Ramos (cell line): ENCODE data around the gene ADAMTSL2.
"Not testable (repeated sequence)": the region's sequence is repeated elsewhere in the genome, so short reads cannot be mapped to it uniquely, and the experiment has no call there.

Experiments used
- in situ Hi-C: fragments of 300-500 bp; cut with MboI; formaldehyde crosslinking; loops from one replicate; pipeline ENCODE4 v1.14.3; 2022; ENCODE audit warnings: low sequenced_read_pairs; ENCODE audit not compliant: unreplicated experiment

Gene ADAMTSL2

GRCh38 chr9:133552236-133552635, 17.7 kb downstream of the ADAMTSL2 start:
- in situ Hi-C loops: no loop called here

DNA sequence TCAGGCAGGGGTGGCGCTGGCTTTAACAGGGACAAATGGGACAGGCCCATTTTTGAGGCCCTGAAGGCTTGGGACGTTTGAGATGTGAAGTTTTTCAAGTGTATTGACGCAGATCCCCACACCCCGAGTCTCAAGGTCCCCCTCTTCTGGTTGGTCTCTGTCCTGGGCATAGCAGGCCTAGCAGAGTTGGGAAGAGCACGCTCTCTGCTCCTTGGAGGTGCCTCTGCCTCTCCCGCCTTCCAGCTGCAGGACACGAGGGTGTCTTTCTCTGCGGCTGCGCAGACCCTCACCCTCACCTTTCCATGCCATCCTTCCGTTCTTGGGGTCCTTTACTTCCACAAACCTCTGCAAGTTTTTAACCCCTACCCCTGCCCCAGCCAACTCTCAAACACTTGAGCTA, 18.6 kb downstream of the ADAMTSL2 start:
- in situ Hi-C loops: no loop called here

DNA sequence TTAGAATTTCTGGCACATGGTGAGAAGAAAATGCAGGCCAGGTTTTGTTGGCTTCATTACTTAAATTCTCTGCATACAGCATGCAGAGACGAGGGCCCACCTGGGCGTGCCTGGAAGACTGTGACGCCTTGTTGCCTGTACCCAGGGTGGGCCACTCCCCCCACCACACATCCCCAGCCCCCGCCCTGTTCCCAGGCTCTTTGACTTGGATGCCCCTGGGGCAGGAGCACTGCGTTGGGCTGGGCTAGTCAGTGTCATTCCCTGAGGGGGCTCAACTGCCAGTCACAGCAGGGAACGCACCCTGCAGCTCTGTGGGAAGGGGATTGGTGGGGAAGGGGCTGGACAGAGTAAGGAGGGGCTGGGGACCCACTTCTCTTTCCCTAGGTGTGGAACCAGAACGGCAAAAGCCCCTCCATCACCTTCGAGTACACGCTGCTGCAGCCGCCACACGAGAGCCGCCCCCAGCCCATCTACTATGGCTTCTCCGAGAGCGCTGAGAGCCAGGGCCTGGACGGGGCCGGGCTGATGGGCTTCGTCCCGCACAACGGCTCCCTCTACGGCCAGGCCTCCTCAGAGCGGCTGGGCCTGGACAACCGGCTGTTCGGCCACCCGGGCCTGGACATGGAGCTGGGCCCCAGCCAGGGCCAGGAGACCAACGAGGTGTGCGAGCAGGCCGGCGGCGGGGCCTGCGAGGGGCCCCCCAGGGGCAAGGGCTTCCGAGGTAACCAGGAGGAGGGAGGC, 19.6 kb downstream of the ADAMTSL2 start:
- in situ Hi-C loops: no loop called here

- in situ Hi-C loops: no loop called here
Observed at GRCh38 chr9:133554729-133555128, 20.2 kb downstream of the ADAMTSL2 start.

GRCh38 chr9:133556354-133556753, 21.9 kb downstream of the ADAMTSL2 start:
- in situ Hi-C loops: no loop called here

DNA sequence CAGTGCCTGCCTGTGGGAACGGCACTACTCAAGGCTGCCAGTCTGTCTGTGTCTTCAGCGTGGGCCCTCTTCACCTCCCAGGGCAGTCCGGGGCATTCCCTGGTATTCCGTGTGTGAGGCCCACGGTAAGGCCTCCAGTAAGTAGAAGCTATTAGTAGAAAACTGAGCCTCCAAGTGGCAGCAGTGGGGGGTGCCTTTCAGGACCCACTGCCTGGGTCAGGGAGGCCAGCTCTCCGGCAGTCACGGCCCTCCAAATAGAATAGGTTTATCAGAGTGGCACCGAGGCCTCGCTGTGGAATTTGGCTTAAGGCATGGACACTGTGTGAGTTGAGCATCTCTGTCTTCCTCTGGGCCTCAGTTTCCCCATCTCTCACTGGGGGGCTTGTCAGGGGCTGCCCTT, 23.1 kb downstream of the ADAMTSL2 start:
- in situ Hi-C loops: no loop called here

DNA sequence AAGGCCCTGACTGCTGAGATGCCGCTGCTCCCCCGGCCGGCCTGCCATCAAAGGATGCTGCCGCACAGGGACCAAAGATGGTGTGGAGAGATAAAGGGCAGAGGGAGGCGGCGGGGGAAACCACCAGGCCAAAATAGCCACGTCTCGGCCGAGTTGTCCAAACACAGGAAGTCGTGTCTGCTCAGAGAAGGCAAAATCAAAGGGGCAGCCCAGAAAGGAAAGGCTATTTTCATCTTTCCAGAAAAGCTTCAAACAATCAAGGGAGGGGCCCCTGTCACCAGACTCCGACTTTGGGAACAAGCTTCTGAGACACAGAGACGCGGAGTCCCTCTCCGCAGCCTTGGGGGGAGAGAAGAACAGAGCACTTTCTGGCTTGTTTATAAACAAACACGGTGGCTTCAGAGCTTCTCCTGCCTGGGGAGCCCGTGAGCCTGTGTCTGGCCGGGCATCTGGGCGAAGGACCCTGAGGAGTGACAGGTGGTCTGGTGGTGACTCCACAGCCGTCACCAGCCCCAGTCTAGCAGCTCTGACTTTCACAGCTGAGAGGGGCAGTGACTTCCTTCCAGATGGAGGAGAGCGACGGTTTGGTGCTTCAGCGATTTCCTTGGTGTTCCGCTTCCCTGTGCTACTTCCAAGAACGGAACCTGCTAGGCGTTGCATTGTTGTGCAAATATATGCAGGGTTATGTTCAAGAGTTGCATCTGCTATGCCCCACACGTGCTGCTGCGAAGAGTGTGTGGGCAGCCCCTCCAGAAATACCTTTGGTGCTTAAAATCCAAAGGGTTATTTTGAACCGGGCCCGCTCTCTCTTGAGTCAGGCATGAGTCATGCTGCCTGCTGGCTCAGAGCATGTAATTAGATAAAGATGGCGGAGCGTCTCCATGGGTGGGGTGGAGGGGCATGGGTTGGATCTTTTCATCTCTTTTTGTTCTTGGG, 24.0 kb downstream of the ADAMTSL2 start:
- in situ Hi-C loops: no loop called here

GRCh38 chr9:133560311-133560710, 25.8 kb downstream of the ADAMTSL2 start:
- in situ Hi-C loops: no loop called here

GRCh38 chr9:133560944-133561343, 26.4 kb downstream of the ADAMTSL2 start:
- in situ Hi-C loops: no loop called here

- in situ Hi-C loops: no loop called here
Observed at GRCh38 chr9:133561976-133562554, 27.6 kb downstream of the ADAMTSL2 start.

DNA sequence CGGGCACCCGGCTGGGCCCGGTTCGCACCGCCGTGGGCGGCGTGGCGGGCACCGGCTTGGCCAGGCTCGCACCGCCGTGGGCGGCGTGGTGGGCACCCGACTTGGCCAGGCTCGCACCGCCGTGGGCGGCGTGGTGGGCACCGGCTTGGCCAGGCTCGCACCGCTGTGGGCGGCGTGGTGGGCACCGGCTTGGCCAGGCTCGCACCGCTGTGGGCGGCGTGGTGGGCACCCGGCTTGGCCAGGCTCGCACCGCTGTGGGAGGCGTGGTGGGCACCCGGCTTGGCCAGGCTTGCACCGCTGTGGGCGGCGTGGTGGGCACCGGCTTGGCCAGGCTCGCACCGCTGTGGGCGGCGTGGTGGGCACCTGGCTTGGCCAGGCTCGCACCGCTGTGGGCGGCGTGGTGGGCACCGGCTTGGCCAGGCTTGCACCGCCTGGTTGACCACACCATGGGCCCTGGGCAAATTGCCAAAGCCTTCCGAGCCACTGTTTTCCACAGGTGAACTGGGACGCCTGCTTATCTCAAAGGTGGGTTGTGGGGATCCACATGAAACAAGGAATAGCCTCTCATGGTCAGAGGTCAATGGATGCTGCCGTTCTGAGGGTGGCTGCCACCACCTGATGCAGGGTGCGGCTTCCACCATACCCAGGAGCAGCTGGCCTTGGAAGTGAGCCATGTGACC, 28.2 kb downstream of the ADAMTSL2 start:
- in situ Hi-C loops: no loop called here

- in situ Hi-C loops: no loop called here
Observed at GRCh38 chr9:133563291-133563796, 28.8 kb downstream of the ADAMTSL2 start.

DNA sequence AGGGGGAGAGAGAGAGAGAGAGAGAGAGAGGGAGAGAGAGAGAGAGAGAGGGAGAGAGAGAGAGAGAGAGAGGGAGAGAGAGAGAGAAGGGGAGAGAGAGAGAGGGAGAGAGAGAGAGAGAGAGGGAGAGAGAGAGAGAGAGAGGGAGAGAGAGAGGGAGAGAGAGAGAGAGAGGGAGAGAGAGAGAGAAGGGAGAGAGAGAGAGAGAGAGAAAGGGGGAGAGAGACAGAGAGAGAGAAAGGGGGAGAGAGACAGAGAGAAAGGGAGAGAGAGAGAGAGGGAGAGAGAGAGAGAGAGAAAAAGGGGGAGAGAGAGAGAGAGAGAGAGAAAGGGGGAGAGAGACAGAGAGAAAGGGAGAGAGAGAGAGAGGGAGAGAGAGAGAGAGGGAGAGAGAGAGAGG, 29.3 kb downstream of the ADAMTSL2 start:
- in situ Hi-C loops: not testable (repeated sequence)

DNA sequence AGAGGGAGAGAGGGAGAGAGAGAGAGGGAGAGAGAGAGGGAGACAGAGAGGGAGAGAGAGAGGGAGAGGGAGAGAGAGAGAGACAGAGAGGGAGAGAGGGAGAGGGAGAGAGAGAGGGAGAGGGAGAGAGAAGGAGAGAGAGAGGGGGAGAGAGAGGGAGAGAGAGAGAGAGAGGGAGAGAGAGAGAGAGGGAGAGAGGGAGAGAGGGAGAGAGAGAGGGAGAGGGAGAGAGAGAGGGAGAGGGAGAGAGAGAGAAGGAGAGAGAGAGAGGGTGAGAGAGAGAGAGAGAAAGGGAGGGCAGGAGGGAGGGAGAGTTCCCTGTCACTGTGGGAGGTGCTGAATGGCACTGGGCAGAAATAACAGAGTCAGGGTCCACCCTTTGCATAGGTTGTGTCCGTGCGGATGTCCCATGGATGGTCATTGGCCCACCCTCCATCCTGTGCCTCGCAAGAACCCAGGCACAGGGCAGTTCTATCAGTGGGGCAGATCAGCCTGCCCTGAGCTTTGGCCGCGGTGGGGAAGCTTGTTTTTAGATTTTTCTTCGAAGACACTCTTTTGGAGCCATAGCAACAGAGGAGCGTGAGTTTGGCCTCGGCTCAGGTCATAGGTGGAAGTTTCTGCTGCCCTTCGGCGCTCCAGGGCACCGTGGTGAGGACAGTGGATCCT, 30.1 kb downstream of the ADAMTSL2 start:
- in situ Hi-C loops: no loop called here

DNA sequence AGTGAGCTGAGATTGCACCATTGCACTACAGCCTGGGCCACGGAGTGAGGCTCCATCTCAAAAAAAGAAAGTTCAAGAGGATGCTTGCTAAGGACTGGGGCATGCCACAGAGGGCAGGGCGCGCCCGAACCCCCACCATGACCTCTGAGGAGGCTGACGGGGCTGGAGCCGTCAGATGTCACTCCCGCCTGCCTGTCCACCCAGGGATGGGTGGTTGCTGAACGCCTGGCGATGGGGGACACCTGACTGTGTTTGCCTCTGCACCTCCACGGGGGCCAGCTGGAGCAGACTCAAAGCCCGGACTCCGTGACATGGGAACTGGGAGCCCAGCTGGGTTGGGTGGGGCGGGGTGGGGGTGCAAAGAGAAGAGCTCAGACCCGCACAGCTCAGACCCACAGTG, 31.9 kb downstream of the ADAMTSL2 start:
- in situ Hi-C loops: no loop called here

DNA sequence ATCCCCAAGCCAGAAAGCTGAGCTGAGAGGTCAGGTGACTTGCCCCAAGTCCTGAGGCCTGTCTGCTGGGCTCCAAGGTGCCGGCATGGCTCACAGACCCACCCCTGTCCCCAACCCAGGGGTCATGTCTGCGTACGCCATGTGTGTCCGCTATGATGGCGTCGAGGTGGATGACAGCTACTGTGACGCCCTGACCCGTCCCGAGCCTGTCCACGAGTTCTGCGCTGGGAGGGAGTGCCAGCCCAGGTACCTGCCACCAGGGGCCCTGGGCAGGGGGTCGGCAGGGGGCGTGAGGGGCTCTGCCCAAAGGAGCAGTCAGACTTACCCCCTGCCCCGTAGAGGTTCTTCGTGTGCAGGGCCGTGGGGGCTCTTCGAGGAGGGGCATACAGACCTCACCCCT, 32.3 kb downstream of the ADAMTSL2 start:
- in situ Hi-C loops: no loop called here

GRCh38 chr9:133568186-133568585, 33.7 kb downstream of the ADAMTSL2 start:
- in situ Hi-C loops: no loop called here

DNA sequence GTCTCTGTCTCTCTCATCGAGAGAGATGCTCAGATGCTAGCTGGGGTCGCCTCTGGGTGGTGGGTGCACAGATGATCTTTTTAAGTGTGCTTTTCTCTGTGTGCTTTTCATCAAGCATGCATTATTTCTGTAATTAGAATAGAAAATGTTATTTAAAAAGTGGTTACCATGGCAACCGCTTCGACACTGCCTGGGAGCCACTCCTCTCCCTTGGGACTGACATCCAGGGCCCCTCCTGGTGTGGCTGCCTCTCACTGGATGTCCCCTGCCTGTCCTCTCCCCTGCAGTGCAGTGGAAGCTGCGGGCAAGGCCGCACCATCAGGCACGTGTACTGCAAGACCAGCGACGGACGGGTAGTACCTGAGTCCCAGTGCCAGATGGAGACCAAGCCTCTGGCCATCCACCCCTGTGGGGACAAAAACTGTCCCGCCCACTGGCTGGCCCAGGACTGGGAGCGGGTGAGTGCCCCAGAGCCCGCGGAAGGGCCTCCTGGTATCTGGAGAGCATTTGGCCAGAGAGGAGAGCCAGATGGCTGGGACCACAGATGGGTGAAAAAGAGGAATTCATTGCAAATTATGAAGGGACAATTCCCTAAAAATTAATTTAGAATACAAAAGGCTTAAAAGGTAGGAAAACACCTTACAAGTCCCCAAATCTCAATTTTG, 34.7 kb downstream of the ADAMTSL2 start:
- in situ Hi-C loops: no loop called here
